H9 (cell line): Measurements from ENCODE around the gene CDH23. TPM values are rescaled to one million over a fixed set of nuclear protein-coding genes. Genes with fewer than 3 reads are reported as not detected.

Experiments used
- DNase-seq: peaks from one replicate; pipeline ENCODE4 v3.0.0-alpha.2; 2017
- H2AFZ ChIP-seq: one replicate; pipeline ENCODE4 v1.6.1; 2013; ENCODE audit warnings: mild to moderate bottlenecking, low read length, control low read depth, moderate library complexity
- H2AK5ac ChIP-seq: 2 replicates; pipeline ENCODE4 v1.6.1; 2013; ENCODE audit warnings: low read length, control low read depth, mixed read lengths; ENCODE audit not compliant: insufficient read length
- H2BK120ac ChIP-seq: one replicate; pipeline ENCODE4 v1.6.1; 2013; ENCODE audit warnings: low read depth, mild to moderate bottlenecking, low read length, control low read depth, inconsistent platforms; ENCODE audit not compliant: poor library complexity, severe bottlenecking
- H2BK12ac ChIP-seq: 2 replicates; pipeline ENCODE4 v1.6.1; 2013; ENCODE audit warnings: low read length, control low read depth, mixed read lengths, low read depth; ENCODE audit not compliant: insufficient read length
- H2BK15ac ChIP-seq: 2 replicates; pipeline ENCODE4 v1.6.1; 2013; ENCODE audit warnings: low read depth, low read length, control low read depth
- H2BK20ac ChIP-seq: one replicate; pipeline ENCODE4 v1.6.1; 2013; ENCODE audit warnings: low read depth, mild to moderate bottlenecking, low read length, control low read depth, inconsistent platforms; ENCODE audit not compliant: poor library complexity, severe bottlenecking
- H2BK5ac ChIP-seq: 2 replicates; pipeline ENCODE4 v1.6.1; 2013; ENCODE audit warnings: low read length, control low read depth, mixed read lengths; ENCODE audit not compliant: insufficient read length
- H3K14ac ChIP-seq: 2 replicates; pipeline ENCODE4 v1.6.1; 2013; ENCODE audit warnings: low read length, control low read depth; ENCODE audit not compliant: insufficient read depth
- H3K18ac ChIP-seq: 2 replicates; pipeline ENCODE4 v1.6.1; 2013; ENCODE audit warnings: low read depth, mild to moderate bottlenecking, mixed read lengths, low read length, control low read depth; ENCODE audit not compliant: insufficient read length
- H3K23ac ChIP-seq: 2 replicates; pipeline ENCODE4 v1.6.1; 2013; ENCODE audit warnings: low read length, control low read depth, mixed read lengths, low read depth; ENCODE audit not compliant: insufficient read length
- H3K23me2 ChIP-seq: 2 replicates; pipeline ENCODE4 v1.6.1; 2013; ENCODE audit warnings: low read depth, mild to moderate bottlenecking, mixed read lengths, low read length, control low read depth; ENCODE audit not compliant: insufficient read length, poor library complexity, severe bottlenecking
- H3K27ac ChIP-seq: 2 replicates; pipeline ENCODE4 v1.5.1; 2013; ENCODE audit warnings: low read length, control low read depth, mixed read lengths, low read depth; ENCODE audit not compliant: insufficient read length
- H3K27me3 ChIP-seq: 2 replicates; pipeline ENCODE4 v1.6.1; 2013; ENCODE audit warnings: low read length, control low read depth, inconsistent platforms; ENCODE audit not compliant: insufficient read depth
- H3K4ac ChIP-seq: 2 replicates; pipeline ENCODE4 v1.6.1; 2013; ENCODE audit warnings: low read depth, mild to moderate bottlenecking, control low read depth, inconsistent platforms, low read length, moderate library complexity
- H3K4me1 ChIP-seq: 2 replicates; pipeline ENCODE4 v1.6.1; 2013; ENCODE audit warnings: low read length, control low read depth, inconsistent platforms; ENCODE audit not compliant: insufficient read depth
- H3K4me2 ChIP-seq: 2 replicates; pipeline ENCODE4 v1.6.1; 2013; ENCODE audit warnings: low read length, control low read depth, mixed read lengths; ENCODE audit not compliant: insufficient read length, insufficient read depth
- H3K56ac ChIP-seq: 2 replicates; pipeline ENCODE4 v1.6.1; 2013; ENCODE audit warnings: low read depth, mild to moderate bottlenecking, mixed read lengths, low read length, control low read depth; ENCODE audit not compliant: insufficient read length
- H3K79me1 ChIP-seq: 2 replicates; pipeline ENCODE4 v1.6.1; 2013; ENCODE audit warnings: low read depth, mild to moderate bottlenecking, moderate library complexity, low read length, control low read depth, inconsistent platforms; ENCODE audit not compliant: insufficient read depth, poor library complexity, severe bottlenecking
- H3K79me2 ChIP-seq: 2 replicates; pipeline ENCODE4 v1.6.1; 2013; ENCODE audit warnings: low read length, control low read depth, inconsistent platforms; ENCODE audit not compliant: insufficient read depth
- H3K9ac ChIP-seq: 2 replicates; pipeline ENCODE4 v1.6.1; 2013; ENCODE audit warnings: low read length, control low read depth, mixed read lengths; ENCODE audit not compliant: insufficient read length; ENCODE audit errors: extremely low read depth
- H3K9me3 ChIP-seq: one replicate; pipeline ENCODE4 v1.6.1; 2013; ENCODE audit warnings: low read depth, low read length, inconsistent platforms; ENCODE audit not compliant: control insufficient read depth
- H3T11ph ChIP-seq: one replicate; pipeline ENCODE4 v1.6.1; 2013; ENCODE audit warnings: mild to moderate bottlenecking, low read length, control low read depth, inconsistent platforms
- H4K20me1 ChIP-seq: one replicate; pipeline ENCODE4 v1.6.1; 2013; ENCODE audit not compliant: control insufficient read depth, insufficient read length, insufficient read depth
- H4K5ac ChIP-seq: 2 replicates; pipeline ENCODE4 v1.6.1; 2013; ENCODE audit warnings: low read depth, mild to moderate bottlenecking, mixed read lengths, low read length, control low read depth; ENCODE audit not compliant: insufficient read length
- H4K8ac ChIP-seq: replicated peaks from 2 replicates; pipeline ENCODE4 v1.6.1; 2013; ENCODE audit warnings: low read length, control low read depth, mixed read lengths, low read depth; ENCODE audit not compliant: insufficient read length
- H4K91ac ChIP-seq: 2 replicates; pipeline ENCODE4 v1.6.1; 2013; ENCODE audit warnings: low read depth, mild to moderate bottlenecking, moderate library complexity, mixed read lengths, low read length, control low read depth; ENCODE audit not compliant: insufficient read length
- H3K27ac Mint-ChIP-seq, 3 experiments: 2 replicates in 2 of 3; 3 replicates in 1 of 3; pipeline ENCODE4 v1.8.0; 2020 to 2021; ENCODE audit warnings: mixed read lengths in 3 of 3, mild to moderate bottlenecking in 1 of 3, moderate library complexity in 1 of 3
- H3K27me3 Mint-ChIP-seq: 2 replicates; pipeline ENCODE4 v1.8.0; 2021; ENCODE audit warnings: low read depth, mild to moderate bottlenecking, moderate library complexity, mixed read lengths
- H3K36me3 Mint-ChIP-seq, 3 experiments: 2 replicates in 2 of 3; 3 replicates in 1 of 3; pipeline ENCODE4 v1.8.0; 2020 to 2021; ENCODE audit warnings: low read depth in 3 of 3, mixed read lengths in 3 of 3; ENCODE audit not compliant: insufficient read depth in 1 of 3
- H3K4me1 Mint-ChIP-seq, 2 experiments: 2 replicates each; pipeline ENCODE4 v1.8.0; 2020; ENCODE audit warnings: mixed read lengths in 2 of 2
- H3K4me3 Mint-ChIP-seq, 2 experiments: 2 replicates in 1 of 2; 3 replicates in 1 of 2; pipeline ENCODE4 v1.8.0; 2020 to 2021; ENCODE audit warnings: mild to moderate bottlenecking in 2 of 2, mixed read lengths in 2 of 2, moderate library complexity in 1 of 2
- H3K9me3 Mint-ChIP-seq, 2 experiments: 2 replicates in 1 of 2; 3 replicates in 1 of 2; pipeline ENCODE4 v1.8.0; 2020; ENCODE audit warnings: mild to moderate bottlenecking in 2 of 2, mixed read lengths in 2 of 2, moderate library complexity in 1 of 2
- WGBS: extraction: QIAGEN DNeasy Blood & Tissue Kit; methylation state at CpG from one replicate; pipeline ENCODE4 v1.1.7; 2013; ENCODE audit warnings: missing lambda C conversion rate, low lambda C conversion rate, mixed read lengths; ENCODE audit not compliant: insufficient read length; ENCODE audit errors: extremely low coverage; 5-methylcytosine and 5-hydroxymethylcytosine counted together
- total RNA-seq: library from RNA; stranded (reverse); gene quantifications from 2 replicates; pipeline ENCODE4 v1.2.1, GENCODE V29; 2021
- TF ChIP-seq, protein P1 (sequence below): fragments of 200-600 bp; sonication (generic); conservative IDR thresholded peaks from 3 replicates; pipeline ENCODE4 v1.8.0; 2021; ENCODE audit warnings: antibody characterized with exemption, mild to moderate bottlenecking

Gene CDH23
- total RNA-seq, 1 experiment from 2014 or later, result 2.1 TPM

GRCh38 chr10:71472466-71472865 is 75.7 kb downstream of the CDH23 start:
- no peak overlapping the region for H3T11ph ChIP-seq
- no peak overlapping the region for H2BK12ac ChIP-seq
- H3K36me3 Mint-ChIP-seq, result no peaks in the 10 kb centered on the region
- peaks cover 12 to 24% of the 10 kb centered on the region in 2 experiments for H3K4me1 Mint-ChIP-seq
- no peaks in the 10 kb centered on the region for H3K79me2 ChIP-seq
- no peak overlapping the region for H3K27ac ChIP-seq
- H3K9ac ChIP-seq, result no peak overlapping the region
- H2AK5ac ChIP-seq, result no peak overlapping the region
- H3K4ac ChIP-seq, result no peak overlapping the region
- no peak overlapping the region for H4K91ac ChIP-seq
- H3K27me3 ChIP-seq, result no peaks in the 10 kb centered on the region
- no peak overlapping the region for H3K4me3 Mint-ChIP-seq
- H3K23ac ChIP-seq, result no peak overlapping the region
- peaks cover 1% of the 10 kb centered on the region for H3K23me2 ChIP-seq
- H3K27me3 Mint-ChIP-seq, result peaks cover 5% of the 10 kb centered on the region
- H3K4me2 ChIP-seq, result no peak overlapping the region
- TF ChIP-seq, protein P1, sequence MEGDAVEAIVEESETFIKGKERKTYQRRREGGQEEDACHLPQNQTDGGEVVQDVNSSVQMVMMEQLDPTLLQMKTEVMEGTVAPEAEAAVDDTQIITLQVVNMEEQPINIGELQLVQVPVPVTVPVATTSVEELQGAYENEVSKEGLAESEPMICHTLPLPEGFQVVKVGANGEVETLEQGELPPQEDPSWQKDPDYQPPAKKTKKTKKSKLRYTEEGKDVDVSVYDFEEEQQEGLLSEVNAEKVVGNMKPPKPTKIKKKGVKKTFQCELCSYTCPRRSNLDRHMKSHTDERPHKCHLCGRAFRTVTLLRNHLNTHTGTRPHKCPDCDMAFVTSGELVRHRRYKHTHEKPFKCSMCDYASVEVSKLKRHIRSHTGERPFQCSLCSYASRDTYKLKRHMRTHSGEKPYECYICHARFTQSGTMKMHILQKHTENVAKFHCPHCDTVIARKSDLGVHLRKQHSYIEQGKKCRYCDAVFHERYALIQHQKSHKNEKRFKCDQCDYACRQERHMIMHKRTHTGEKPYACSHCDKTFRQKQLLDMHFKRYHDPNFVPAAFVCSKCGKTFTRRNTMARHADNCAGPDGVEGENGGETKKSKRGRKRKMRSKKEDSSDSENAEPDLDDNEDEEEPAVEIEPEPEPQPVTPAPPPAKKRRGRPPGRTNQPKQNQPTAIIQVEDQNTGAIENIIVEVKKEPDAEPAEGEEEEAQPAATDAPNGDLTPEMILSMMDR, result no peak
- H2BK15ac ChIP-seq, result no peak overlapping the region
- no peak overlapping the region for H2BK5ac ChIP-seq
- no peak for DNase-seq
- H3K56ac ChIP-seq, result no peak overlapping the region
- no peak overlapping the region for H3K27ac Mint-ChIP-seq
- H3K9me3 Mint-ChIP-seq, result no peaks in the 10 kb centered on the region; a peak in 1 of 5 replicates
- H4K8ac ChIP-seq, result no peak overlapping the region
- no peaks in the 10 kb centered on the region for H4K20me1 ChIP-seq
- no peaks in the 10 kb centered on the region; the same call in 1 of the 2 replicates for H3K4me1 ChIP-seq
- H3K9me3 ChIP-seq, result no peaks in the 10 kb centered on the region
- H3K18ac ChIP-seq, result no peak overlapping the region
- H3K79me1 ChIP-seq, result no peaks in the 10 kb centered on the region
- no peak overlapping the region for H3K14ac ChIP-seq
- no peak overlapping the region for H2BK20ac ChIP-seq
- H2AFZ ChIP-seq, result no peak overlapping the region
- H2BK120ac ChIP-seq, result no peak overlapping the region
- no peak overlapping the region for H4K5ac ChIP-seq
- no CpG with 5 or more reads among the region's 4 CpGs for WGBS
